IMR-90 (cell line): ENCODE measurements around the gene NBPF6. TPM values are rescaled to one million over a fixed set of nuclear protein-coding genes. Genes with fewer than 3 reads are reported as not detected.

ENCODE experiments used
- ATAC-seq: fragments of 200-7000 bp; cut with Tn5 transposase; 2 replicates; pipeline ENCODE4 v1.9.1; 2020; ENCODE audit warnings: low read depth, mild to moderate bottlenecking, moderate library complexity
- BruUV-seq: library from RNA; stranded (reverse); fragments of 400-500 nt; replicated peaks from 2 replicates; lab custom pipeline; 2021; lab: Mats Ljungman, UMichigan
- CTCF ChIA-PET: fragments of 300-600 bp; formaldehyde crosslinking; extraction: SDS; loops from one replicate; lab custom pipeline; 2021; ENCODE audit warnings: antibody characterized with exemption; lab: Yijun Ruan, JAX
- POLR2A ChIA-PET: fragments of 300-600 bp; sonication (Branson Sonifier 250); formaldehyde crosslinking; loops from one replicate; lab custom pipeline; 2022; ENCODE audit warnings: antibody characterized with exemption; ENCODE audit not compliant: unreplicated experiment; lab: Charles Lee
- DNase-seq: peaks from one replicate; pipeline ENCODE4 v3.0.0; 2013
- H2AFZ ChIP-seq: replicated peaks from 2 replicates; pipeline ENCODE3; 2013; ENCODE audit warnings: low read length, mild to moderate bottlenecking; ENCODE audit not compliant: poor library complexity
- H2AK5ac ChIP-seq: 2 replicates; pipeline ENCODE4 v1.6.1; 2013; ENCODE audit warnings: low read depth, low read length, inconsistent platforms
- H2AK9ac ChIP-seq: replicated peaks from 2 replicates; pipeline ENCODE3; 2013; ENCODE audit warnings: mild to moderate bottlenecking, low read depth, low read length, moderate library complexity; ENCODE audit not compliant: poor library complexity
- H2BK120ac ChIP-seq: 2 replicates; pipeline ENCODE4 v1.6.1; 2013; ENCODE audit warnings: low read depth, low read length, inconsistent platforms
- H2BK15ac ChIP-seq: 3 replicates; pipeline ENCODE4 v1.6.1; 2013; ENCODE audit warnings: low read depth, low read length, inconsistent platforms
- H2BK20ac ChIP-seq: 2 replicates; pipeline ENCODE4 v1.6.1; 2013; ENCODE audit warnings: low read depth, mild to moderate bottlenecking, inconsistent platforms, low read length, moderate library complexity
- H2BK5ac ChIP-seq: 2 replicates; pipeline ENCODE4 v1.6.1; 2013; ENCODE audit warnings: mild to moderate bottlenecking, low read depth, low read length, inconsistent platforms; ENCODE audit not compliant: poor library complexity, severe bottlenecking
- H3K14ac ChIP-seq: replicated peaks from 2 replicates; pipeline ENCODE4 v1.6.1; 2013; ENCODE audit warnings: low read depth, low read length, inconsistent platforms
- H3K18ac ChIP-seq: 2 replicates; pipeline ENCODE4 v1.6.1; 2013; ENCODE audit warnings: low read depth, low read length, control low read depth
- H3K23ac ChIP-seq: 2 replicates; pipeline ENCODE4 v1.6.1; 2013; ENCODE audit warnings: low read depth, low read length, inconsistent platforms
- H3K27ac ChIP-seq: 2 replicates; pipeline ENCODE4 v1.5.1; 2013; ENCODE audit warnings: mild to moderate bottlenecking, control low read depth, low read length; ENCODE audit not compliant: insufficient read depth
- H3K27me3 ChIP-seq: 2 replicates; pipeline ENCODE4 v1.6.1; 2013; ENCODE audit warnings: low read length; ENCODE audit not compliant: control insufficient read depth, insufficient read depth
- H3K36me3 ChIP-seq: 2 replicates; pipeline ENCODE4 v1.6.1; 2013; ENCODE audit warnings: low read length, mixed read lengths; ENCODE audit not compliant: control insufficient read depth, insufficient read depth
- H3K4ac ChIP-seq: 2 replicates; pipeline ENCODE4 v1.6.1; 2013; ENCODE audit warnings: low read depth, low read length, inconsistent platforms
- H3K4me1 ChIP-seq: 2 replicates; pipeline ENCODE4 v1.6.1; 2013; ENCODE audit warnings: low read length, mixed read lengths; ENCODE audit not compliant: control insufficient read depth, insufficient read depth
- H3K4me2 ChIP-seq: 2 replicates; pipeline ENCODE4 v1.6.1; 2013; ENCODE audit warnings: low read depth, mild to moderate bottlenecking, control low read depth, low read length, moderate library complexity
- H3K4me3 ChIP-seq: 2 replicates; pipeline ENCODE4 v1.5.1; 2013; ENCODE audit warnings: low read depth, mild to moderate bottlenecking, control low read depth, low read length, moderate library complexity; ENCODE audit not compliant: insufficient read depth
- H3K56ac ChIP-seq: 2 replicates; pipeline ENCODE4 v1.6.1; 2013; ENCODE audit warnings: low read length, inconsistent platforms; ENCODE audit not compliant: insufficient read depth; ENCODE audit errors: extremely low read depth
- H3K79me1 ChIP-seq, 2 experiments: 2 replicates each; pipeline ENCODE4 v1.6.1; 2013; ENCODE audit warnings: low read length in 2 of 2, inconsistent platforms in 1 of 2, low read depth in 1 of 2
- H3K9ac ChIP-seq: 2 replicates; pipeline ENCODE4 v1.6.1; 2013; ENCODE audit warnings: low read depth, low read length, control low read depth
- H3K9me1 ChIP-seq: 2 replicates; pipeline ENCODE4 v1.6.1; 2013; ENCODE audit warnings: low read length, inconsistent platforms; ENCODE audit not compliant: insufficient read depth
- H3K9me3 ChIP-seq: 2 replicates; pipeline ENCODE4 v1.6.1; 2013; ENCODE audit warnings: low read length; ENCODE audit not compliant: control insufficient read depth, insufficient read depth
- H4K20me1 ChIP-seq: 2 replicates; pipeline ENCODE4 v1.6.1; 2013; ENCODE audit warnings: low read length, inconsistent platforms; ENCODE audit not compliant: insufficient read depth
- H4K5ac ChIP-seq: 2 replicates; pipeline ENCODE4 v1.6.1; 2013; ENCODE audit warnings: mild to moderate bottlenecking, low read depth, low read length, control low read depth
- H4K8ac ChIP-seq, 2 experiments: 2 replicates each; pipeline ENCODE4 v1.6.1; 2013; ENCODE audit warnings: low read depth in 2 of 2, low read length in 2 of 2, control low read depth in 1 of 2, inconsistent platforms in 1 of 2
- H4K91ac ChIP-seq: 2 replicates; pipeline ENCODE4 v1.6.1; 2013; ENCODE audit warnings: low read depth, low read length, inconsistent platforms; ENCODE audit not compliant: insufficient read depth
- CEBPB ChIP-seq: IDR thresholded peaks from 2 replicates; pipeline ENCODE4 v1.6.1; 2012; ENCODE audit warnings: low read depth, low read length, improper control_type of control experiment
- CHD1 ChIP-seq: IDR thresholded peaks from 2 replicates; pipeline ENCODE4 v1.6.1; 2012; ENCODE audit warnings: low read depth, low read length, improper control_type of control experiment
- FOS ChIP-seq: fragments of 150-350 bp; IDR thresholded peaks from 2 replicates; pipeline ENCODE4 v1.6.1; 2016; ENCODE audit warnings: low read depth, low read length
- MAFK ChIP-seq: IDR thresholded peaks from 2 replicates; pipeline ENCODE4 v1.6.1; 2012; ENCODE audit warnings: low read depth, low read length, improper control_type of control experiment
- MAZ ChIP-seq: IDR thresholded peaks from 2 replicates; pipeline ENCODE4 v1.6.1; 2012; ENCODE audit warnings: low read depth, mild to moderate bottlenecking, low read length, improper control_type of control experiment, moderate library complexity, borderline replicate concordance
- MXI1 ChIP-seq: IDR thresholded peaks from 2 replicates; pipeline ENCODE4 v1.6.1; 2012; ENCODE audit warnings: low read depth, mild to moderate bottlenecking, low read length, moderate library complexity, borderline replicate concordance
- POLR2A ChIP-seq: IDR thresholded peaks from 2 replicates; pipeline ENCODE4 v1.6.1; 2012; ENCODE audit warnings: mild to moderate bottlenecking, low read depth, low read length
- RAD21 ChIP-seq: IDR thresholded peaks from 2 replicates; pipeline ENCODE4 v1.6.1; 2012; ENCODE audit warnings: low read length, improper control_type of control experiment
- RCOR1 ChIP-seq: IDR thresholded peaks from 2 replicates; pipeline ENCODE4 v1.6.1; 2012; ENCODE audit warnings: mild to moderate bottlenecking, low read length, improper control_type of control experiment; ENCODE audit not compliant: insufficient replicate concordance
- RFX5 ChIP-seq: IDR thresholded peaks from 2 replicates; pipeline ENCODE4 v1.8.0; 2012; ENCODE audit warnings: low read depth, mild to moderate bottlenecking, low read length, moderate library complexity
- SMC3 ChIP-seq: fragments of 150-350 bp; IDR thresholded peaks from 2 replicates; pipeline ENCODE4 v1.6.1; 2016; ENCODE audit warnings: low read depth, mild to moderate bottlenecking, antibody characterized with exemption, low read length, moderate library complexity
- WGBS, 2 experiments: methylation state at CpG; one replicate each; pipeline versions ENCODE4 v1.1.5 to v1.1.7; 2013; ENCODE audit warnings: missing lambda C conversion rate in 2 of 2; ENCODE audit not compliant: insufficient read length in 1 of 2; ENCODE audit errors: extremely low coverage in 2 of 2; 5-methylcytosine and 5-hydroxymethylcytosine counted together
- dilution Hi-C: fragments of 300-500 bp; cut with HindIII; formaldehyde crosslinking; loops from one replicate; pipeline ENCODE4 v1.14.3; 2018; ENCODE audit warnings: low sequenced_read_pairs; ENCODE audit not compliant: unreplicated experiment
- in situ Hi-C: fragments of 300-500 bp; cut with MboI; formaldehyde crosslinking; loops from 3 replicates; pipeline ENCODE4 v1.14.3; 2019; ENCODE audit warnings: low sequenced_read_pairs, inconsistent platforms, mixed read lengths
- intact Hi-C: fragments of 100-400 bp; cut with micrococcal nuclease; formaldehyde crosslinking; loops from 2 replicates; pipeline ENCODE4 v1.10.0; 2022
- polyA plus RNA-seq, 3 experiments: library from polyadenylated mRNA; depleted of rRNA; stranded (reverse); fragments of >200 nt; gene quantifications; 2 replicates each; pipeline ENCODE4 v1.2.3, GENCODE V29; 2012; ENCODE audit warnings: low replicate concordance in 1 of 3
- total RNA-seq: library from RNA; depleted of rRNA; stranded (reverse); fragments of >200 nt; gene quantifications from 2 replicates; pipeline ENCODE4 v1.2.3, GENCODE V29; 2012
- TF ChIP-seq, protein P1 (sequence below): fragments of 150-350 bp; IDR thresholded peaks from 2 replicates; pipeline ENCODE4 v1.6.1; 2016; ENCODE audit warnings: low read depth, mild to moderate bottlenecking, low read length, moderate library complexity, borderline replicate concordance
- TF ChIP-seq, protein P2 (sequence below): fragments of 150-350 bp; IDR thresholded peaks from 2 replicates; pipeline ENCODE4 v1.6.1; 2017; ENCODE audit warnings: mild to moderate bottlenecking, antibody characterized with exemption, low read length, low read depth

NBPF6 gene
- total and polyA plus RNA-seq, 2 of the 4 experiments (the other 2 are of a cell fraction), result not detected

GRCh38 chr1:108504447-108504846 is 54.3 kb downstream of the NBPF6 start:
- no TSS peak for BruUV-seq
- in situ Hi-C loops, result no loop called here

More at GRCh38 chr1:108504447-108504846, 54.3 kb downstream of the NBPF6 start:
- H3K27ac ChIP-seq, result no peak overlapping the region
- H3K56ac ChIP-seq, result no peak overlapping the region
- ChIA-PET CTCF (no interaction called here), POLR2A (no interaction called here)
- no peak overlapping the region for H2AK9ac ChIP-seq
- TF ChIP-seq, protein P1, sequence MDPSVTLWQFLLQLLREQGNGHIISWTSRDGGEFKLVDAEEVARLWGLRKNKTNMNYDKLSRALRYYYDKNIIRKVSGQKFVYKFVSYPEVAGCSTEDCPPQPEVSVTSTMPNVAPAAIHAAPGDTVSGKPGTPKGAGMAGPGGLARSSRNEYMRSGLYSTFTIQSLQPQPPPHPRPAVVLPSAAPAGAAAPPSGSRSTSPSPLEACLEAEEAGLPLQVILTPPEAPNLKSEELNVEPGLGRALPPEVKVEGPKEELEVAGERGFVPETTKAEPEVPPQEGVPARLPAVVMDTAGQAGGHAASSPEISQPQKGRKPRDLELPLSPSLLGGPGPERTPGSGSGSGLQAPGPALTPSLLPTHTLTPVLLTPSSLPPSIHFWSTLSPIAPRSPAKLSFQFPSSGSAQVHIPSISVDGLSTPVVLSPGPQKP, result no peak
- no peak for TF ChIP-seq SMC3
- TF ChIP-seq, protein P2, sequence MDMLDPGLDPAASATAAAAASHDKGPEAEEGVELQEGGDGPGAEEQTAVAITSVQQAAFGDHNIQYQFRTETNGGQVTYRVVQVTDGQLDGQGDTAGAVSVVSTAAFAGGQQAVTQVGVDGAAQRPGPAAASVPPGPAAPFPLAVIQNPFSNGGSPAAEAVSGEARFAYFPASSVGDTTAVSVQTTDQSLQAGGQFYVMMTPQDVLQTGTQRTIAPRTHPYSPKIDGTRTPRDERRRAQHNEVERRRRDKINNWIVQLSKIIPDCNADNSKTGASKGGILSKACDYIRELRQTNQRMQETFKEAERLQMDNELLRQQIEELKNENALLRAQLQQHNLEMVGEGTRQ, result no peak
- TF ChIP-seq CHD1, result no peak
- TF ChIP-seq CEBPB, result no peak
- TF ChIP-seq POLR2A, result no peak
- no peak for TF ChIP-seq RFX5
- TF ChIP-seq FOS, result no peak
- TF ChIP-seq RCOR1, result no peak
- no peak for TF ChIP-seq MXI1
- TF ChIP-seq MAFK, result no peak
- TF ChIP-seq MAZ, result no peak
- TF ChIP-seq RAD21, result no peak
- no peak overlapping the region for H3K9ac ChIP-seq
- intact Hi-C loops (no loop called here), dilution Hi-C loops (no loop called here)
- H3K4me2 ChIP-seq, result no peak overlapping the region
- no peaks in the 10 kb centered on the region for H3K79me1 ChIP-seq
- H2BK15ac ChIP-seq, result no peak overlapping the region; the same call in 2 of the 3 replicates
- peak overlapping the region; percentile 21; the same call in 1 of the 2 replicates for H3K4ac ChIP-seq
- H4K91ac ChIP-seq, result no peak overlapping the region
- no peak overlapping the region for H2BK5ac ChIP-seq
- no peak overlapping the region for H2AFZ ChIP-seq
- peaks cover 3% of the 10 kb centered on the region; the same call in 1 of the 2 replicates for H3K27me3 ChIP-seq
- H3K4me3 ChIP-seq, result no peak overlapping the region
- H2BK20ac ChIP-seq, result peak overlapping the region; percentile 73; the same call in 1 of the 2 replicates
- no peak overlapping the region for H3K18ac ChIP-seq
- H3K9me1 ChIP-seq, result 0 out of 2 replicates have a peak, but pooled peaks cover 3% of the 10 kb centered on the region
- H4K20me1 ChIP-seq, result no peaks in the 10 kb centered on the region
- no peaks in the 10 kb centered on the region for H3K9me3 ChIP-seq
- H4K5ac ChIP-seq, result no peak overlapping the region
- no peak overlapping the region; the same call in 1 of the 2 replicates for H2BK120ac ChIP-seq
- ATAC-seq, result no peak
- WGBS, 2 experiments, result 67% methylated on average over 1 of the region's 1 CpG; no CpG with 5 or more reads in 1 of the 2 experiments
- no peak overlapping the region for H3K23ac ChIP-seq
- H3K4me1 ChIP-seq, result peaks cover 7% of the 10 kb centered on the region
- no peak for DNase-seq
- H3K36me3 ChIP-seq, result no peaks in the 10 kb centered on the region
- no peak overlapping the region for H2AK5ac ChIP-seq
- 0 out of 2 replicates have a peak overlapping the region, but pooled peaks have one; percentile 10 for H3K14ac ChIP-seq
- H4K8ac ChIP-seq, result no peak overlapping the region
